GM12892 (cell line): ENCODE results near the gene SLC22A17.

ENCODE experiments used
- DNase-seq: peaks from one replicate; pipeline ENCODE4 v3.0.0; 2011; ENCODE audit not compliant: insufficient read length
- FAIRE-seq: peaks from 2 replicates; lab custom pipeline; 2011; peaks lifted over from hg19 to GRCh38; lab: Jason Lieb, UNC
- POLR2A ChIP-seq: IDR thresholded peaks from 2 replicates; pipeline ENCODE4 v1.6.1; 2011; ENCODE audit warnings: low read depth, low read length, control low read depth
- POLR2AphosphoS5 ChIP-seq: IDR thresholded peaks from 2 replicates; pipeline ENCODE4 v1.6.1; 2011; ENCODE audit warnings: low read depth, low read length, control low read depth
- TAF1 ChIP-seq: IDR thresholded peaks from 2 replicates; pipeline ENCODE4 v1.6.1; 2011; ENCODE audit warnings: low read depth, mild to moderate bottlenecking, control low read depth, low read length, borderline replicate concordance

The SLC22A17 gene

GRCh38 chr14:23379366-23380196 is 26.9 kb upstream of the SLC22A17 start:
- no peak for TF ChIP-seq POLR2A
- no peak for TF ChIP-seq TAF1
- no peak for TF ChIP-seq POLR2AphosphoS5

GRCh38 chr14:23378612-23379220 is 26.0 kb upstream of the SLC22A17 start:
- TF ChIP-seq POLR2AphosphoS5, result no peak
- TF ChIP-seq POLR2A, result no peak
- no peak for TF ChIP-seq TAF1
- FAIRE-seq, result no peak

More at GRCh38 chr14:23379366-23380196, 26.9 kb upstream of the SLC22A17 start:
- DNase-seq, result peak; percentile 82
- peak; percentile 60 for FAIRE-seq

GRCh38 chr14:23377573-23378563 is 25.2 kb upstream of the SLC22A17 start:
- no peak for TF ChIP-seq POLR2AphosphoS5
- TF ChIP-seq POLR2A, result no peak
- no peak for TF ChIP-seq TAF1
- FAIRE-seq (no peak), DNase-seq (no peak)

More at GRCh38 chr14:23378612-23379220, 26.0 kb upstream of the SLC22A17 start:
- no peak for DNase-seq

- no peak for TF ChIP-seq POLR2AphosphoS5
- no peak for TF ChIP-seq POLR2A
- no peak for TF ChIP-seq TAF1
- DNase-seq, result no peak
- FAIRE-seq, result no peak
Measured at GRCh38 chr14:23377198-23377550, 24.5 kb upstream of the SLC22A17 start.

GRCh38 chr14:23376482-23377197 is 24.0 kb upstream of the SLC22A17 start, which contains the start of gene CMTM5:
Gene CMTM5, plus strand, starts transcription at chr14:23377046. Its CDS starts 206 bp downstream, at chr14:23377252.
- FAIRE-seq (no peak), DNase-seq (no peak)
- no peak for TF ChIP-seq POLR2AphosphoS5
- no peak for TF ChIP-seq TAF1
- no peak for TF ChIP-seq POLR2A

GRCh38 chr14:23375527-23376251 is 23.0 kb upstream of the SLC22A17 start:
- no peak for DNase-seq
- TF ChIP-seq POLR2AphosphoS5 (no peak), POLR2A (no peak), TAF1 (no peak)
- no peak for FAIRE-seq

- no peak for DNase-seq
- FAIRE-seq, result no peak
- no peak for TF ChIP-seq POLR2A
- TF ChIP-seq POLR2AphosphoS5, result no peak
- no peak for TF ChIP-seq TAF1
Measured at GRCh38 chr14:23373041-23373440, 20.4 kb upstream of the SLC22A17 start.

- DNase-seq, result no peak
- FAIRE-seq, result no peak
- no peak for TF ChIP-seq POLR2A
Measured at GRCh38 chr14:23372509-23372908, 19.8 kb upstream of the SLC22A17 start, which contains the start of gene IL25. Gene IL25, plus strand, starts transcription at chr14:23372809.

GRCh38 chr14:23371865-23372264 is 19.2 kb upstream of the SLC22A17 start:
- no peak for FAIRE-seq
- no peak for DNase-seq
- TF ChIP-seq TAF1 (no peak), POLR2AphosphoS5 (no peak), POLR2A (no peak)

GRCh38 chr14:23370221-23370620 is 17.5 kb upstream of the SLC22A17 start:
- FAIRE-seq, result no peak
- DNase-seq, result no peak
- TF ChIP-seq POLR2AphosphoS5 (no peak), POLR2A (no peak), TAF1 (no peak)
